ENCODE measurements around the gene LSM12.
A peak's percentile ranks its signal among the peaks of the same experiment; 100 is the strongest.
"Not testable (repeated sequence)": the region's sequence is repeated elsewhere in the genome, so short reads cannot be mapped to it uniquely, and the experiment has no call there.

LSM12 gene

GRCh38 chr17:44034688-44035087 is 31.8 kb downstream of the LSM12 start:
- DNase-seq = not testable (repeated sequence)

GRCh38 chr17:44033861-44034408 is 32.5 kb downstream of the LSM12 start:
- DNase-seq = no peak

- DNase-seq = no peak
These were observed 36.0 kb downstream of the LSM12 start for GRCh38 chr17:44030482-44030881.

- no peak for DNase-seq
These were observed 36.7 kb downstream of the LSM12 start for GRCh38 chr17:44029736-44030135.

GRCh38 chr17:44024853-44025252 is 41.6 kb downstream of the LSM12 start:
- DNase-seq = no peak

- no peak for DNase-seq
These were observed 42.2 kb downstream of the LSM12 start for GRCh38 chr17:44024271-44024663.

GRCh38 chr17:44023545-44024270 is 42.8 kb downstream of the LSM12 start:
- DNase-seq = no peak

- DNase-seq = no peak
These were observed 44.2 kb downstream of the LSM12 start for GRCh38 chr17:44022246-44022645.

- not testable (repeated sequence) for DNase-seq
These were observed 45.2 kb downstream of the LSM12 start for GRCh38 chr17:44021227-44021626.

GRCh38 chr17:44014437-44015172 is 51.9 kb downstream of the LSM12 start, which contains the start of gene TMEM101:
TMEM101 (minus strand) TSS chr17:44014963; CDS start chr17:44014952, 11 bp downstream.
- peak; percentile 44 for DNase-seq

GRCh38 chr17:44014133-44014436 is 52.4 kb downstream of the LSM12 start:
- no peak for DNase-seq

GRCh38 chr17:44012874-44013273 is 53.6 kb downstream of the LSM12 start:
- DNase-seq = no peak

GRCh38 chr17:44012391-44012790 is 54.1 kb downstream of the LSM12 start:
- no peak for DNase-seq

GRCh38 chr17:44011876-44012275 is 54.6 kb downstream of the LSM12 start:
- no peak for DNase-seq

- no peak for DNase-seq
These were observed 55.4 kb downstream of the LSM12 start for GRCh38 chr17:44010966-44011647.

- no peak for DNase-seq
These were observed 58.1 kb downstream of the LSM12 start for GRCh38 chr17:44008205-44008909.

GRCh38 chr17:44007346-44008204 is 58.9 kb downstream of the LSM12 start:
- no peak for DNase-seq

GRCh38 chr17:44006598-44007345 is 59.7 kb downstream of the LSM12 start:
- peak; percentile 80 for DNase-seq

GRCh38 chr17:44006272-44006597 is 60.2 kb downstream of the LSM12 start:
- no peak for DNase-seq

GRCh38 chr17:44005527-44006271 is 60.8 kb downstream of the LSM12 start:
- no peak for DNase-seq

All from NCI-H187 treated with DMSO at 0.1 percent for 48 hours (cell line).